ENCODE data around the gene SYPL2. TPM values are rescaled to one million over a fixed set of nuclear protein-coding genes. Genes with fewer than 3 reads are reported as not detected.

SYPL2 gene
- total and polyA plus RNA-seq, 3 donors from 2014 or later: 29.7 to 67.5 (median 46.1) TPM

GRCh38 chr1:109454497-109455133 is 11.7 kb upstream of the SYPL2 start:
- Histone ChIP-seq H3K27me3 (no peaks in the 10 kb centered on the region), H3K4me1 (no peaks in the 10 kb centered on the region), H3K36me3 (ENCODE audit: low read depth, missing control alignments) (no peaks in the 10 kb centered on the region), H3K9me3 (no peaks in the 10 kb centered on the region), H3K27ac (no peak overlapping the region), H3K4me3 (no peak overlapping the region)
- intact Hi-C loops (cut with DNase I; ENCODE audit: low total_unique reads): no loop called here
- no peak for DNase-seq
- WGBS, 2 donors: 94 to 100% methylated on average over 1 of the region's 1 CpG
- TF ChIP-seq CTCF (IDR thresholded peaks at IDR 0.05): no peak
- TF ChIP-seq POLR2A (IDR thresholded peaks at IDR 0.05): no peak

- Histone ChIP-seq H3K27ac (no peak overlapping the region), H3K36me3 (ENCODE audit: low read depth, missing control alignments) (no peaks in the 10 kb centered on the region), H3K4me3 (no peak overlapping the region), H3K27me3 (no peaks in the 10 kb centered on the region), H3K9me3 (no peaks in the 10 kb centered on the region), H3K4me1 (no peaks in the 10 kb centered on the region)
- TF ChIP-seq CTCF (IDR thresholded peaks at IDR 0.05): no peak
- no peak for TF ChIP-seq POLR2A (IDR thresholded peaks at IDR 0.05)
- intact Hi-C loops (cut with DNase I; ENCODE audit: low total_unique reads): no loop called here
- 65 to 78% methylated on average over 4 of the region's 4 CpGs for WGBS, 2 donors
- DNase-seq: no peak
These were observed 8.5 kb upstream of the SYPL2 start for GRCh38 chr1:109457819-109458218.

GRCh38 chr1:109466125-109466451 is 258 bp upstream of the SYPL2 start:
- Histone ChIP-seq H3K36me3 (ENCODE audit: low read depth, missing control alignments) (no peaks in the 10 kb centered on the region), H3K9me3 (no peaks in the 10 kb centered on the region), H3K27ac (peak overlapping the region; percentile 76 to 79), H3K4me1 (peaks cover 24% of the 10 kb centered on the region), H3K27me3 (no peaks in the 10 kb centered on the region), H3K4me3 (peak overlapping the region; percentile 68 to 81)
- TF ChIP-seq CTCF (IDR thresholded peaks at IDR 0.05) (no peak), POLR2A (IDR thresholded peaks at IDR 0.05) (no peak)
- intact Hi-C loops (cut with DNase I; ENCODE audit: low total_unique reads): no loop called here
- DNase-seq: no peak
- WGBS, 2 donors: 2 to 3% methylated on average over 24 of the region's 24 CpGs

- peak overlapping the region; percentile 68 to 81 for H3K4me3 ChIP-seq
- no peak for TF ChIP-seq CTCF (IDR thresholded peaks at IDR 0.05)
- TF ChIP-seq POLR2A (IDR thresholded peaks at IDR 0.05): no peak
- no peaks in the 10 kb centered on the region for H3K9me3 ChIP-seq
- peak; percentile 35 for DNase-seq
- H3K27me3 ChIP-seq: no peaks in the 10 kb centered on the region
- H3K36me3 ChIP-seq (ENCODE audit: low read depth, missing control alignments): no peaks in the 10 kb centered on the region
- 13 to 15% methylated on average over 17 to 23 of the region's 23 CpGs for WGBS, 2 donors
- intact Hi-C loops (cut with DNase I; ENCODE audit: low total_unique reads): no loop called here
- H3K4me1 ChIP-seq: peaks cover 24% of the 10 kb centered on the region
- H3K27ac ChIP-seq: peak overlapping the region in 1 of 2 donors; percentile 79
These were observed 993 bp downstream of the SYPL2 start for GRCh38 chr1:109467301-109467777.

GRCh38 chr1:109468061-109468460 is 1.7 kb downstream of the SYPL2 start:
- no peaks in the 10 kb centered on the region for H3K27me3 ChIP-seq
- 84 to 100% methylated on average over 1 of the region's 1 CpG for WGBS, 2 donors
- H3K27ac ChIP-seq: no peak overlapping the region

More at GRCh38 chr1:109468061-109468460, 1.7 kb downstream of the SYPL2 start:
- intact Hi-C loops (cut with DNase I; ENCODE audit: low total_unique reads): no loop called here
- DNase-seq: no peak
- Histone ChIP-seq H3K36me3 (ENCODE audit: low read depth, missing control alignments) (no peaks in the 10 kb centered on the region), H3K4me3 (no peak overlapping the region), H3K9me3 (no peaks in the 10 kb centered on the region), H3K4me1 (peaks cover 24% of the 10 kb centered on the region)
- TF ChIP-seq CTCF (IDR thresholded peaks at IDR 0.05) (no peak), POLR2A (IDR thresholded peaks at IDR 0.05) (no peak)

Measured in testis (tissue), 3 donors.